ENCODE data around the gene HLA-DPB1.

- TF ChIP-seq BHLHE40 (IDR thresholded peaks at IDR 0.05; ENCODE audit: low read depth, low read length) (no peak), CTCF (conservative IDR thresholded peaks at IDR 0.05; ENCODE audit: low read depth, low read length) (no peak)
Observed at GRCh38 chr6:33124947-33125346, 49.2 kb downstream of the HLA-DPB1 start.

Measured in IMR-90 (cell line).